NCI-H82 (cell line): ENCODE measurements around the gene CACHD1.
"Not testable (repeated sequence)": the region's sequence is repeated elsewhere in the genome, so short reads cannot be mapped to it uniquely, and the experiment has no call there.

Experiments used
- DNase-seq: peaks from one replicate; lab custom pipeline; 2025; lab: John Stamatoyannopoulos, UW

CACHD1 gene

DNA sequence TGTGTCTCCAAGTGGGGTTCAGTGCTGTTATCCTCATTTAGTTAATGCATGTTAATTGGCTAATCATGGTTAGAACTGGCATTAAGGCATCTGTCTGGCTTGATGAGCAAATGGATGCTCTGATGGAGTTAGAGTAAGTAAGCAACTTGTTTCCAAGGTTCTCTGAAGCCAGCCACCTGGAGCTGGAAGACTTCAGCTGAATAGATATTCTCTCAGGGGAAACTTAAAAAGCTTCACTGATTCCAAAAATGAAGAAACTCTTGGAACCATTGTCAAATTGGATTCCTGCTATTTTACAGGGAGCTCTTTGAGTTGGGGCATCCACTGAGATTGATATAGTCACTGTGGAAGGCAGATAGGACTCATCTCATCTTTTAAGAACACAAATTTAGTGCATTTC lies 118.9 kb downstream of the CACHD1 start:
- DNase-seq: peak; percentile 71

DNA sequence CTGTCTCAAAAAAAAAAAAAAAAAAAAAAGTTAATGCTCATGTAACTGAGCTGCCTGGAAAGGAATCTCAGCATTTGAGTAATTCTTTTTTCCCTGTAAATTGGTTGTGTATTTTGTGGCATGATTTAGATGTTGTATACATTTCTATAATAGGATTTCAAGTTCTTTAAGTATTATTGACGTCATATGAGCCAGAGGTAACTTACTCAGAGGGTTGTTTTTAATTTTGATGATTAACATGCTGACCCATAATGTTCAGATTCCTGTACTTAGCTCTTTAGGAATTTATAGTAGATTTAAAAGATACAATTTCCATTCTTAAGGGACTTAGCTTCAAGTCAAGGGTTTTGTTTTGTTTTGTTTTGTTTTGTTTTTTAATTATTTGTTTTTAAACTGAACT lies 120.4 kb downstream of the CACHD1 start:
- no peak for DNase-seq

DNA sequence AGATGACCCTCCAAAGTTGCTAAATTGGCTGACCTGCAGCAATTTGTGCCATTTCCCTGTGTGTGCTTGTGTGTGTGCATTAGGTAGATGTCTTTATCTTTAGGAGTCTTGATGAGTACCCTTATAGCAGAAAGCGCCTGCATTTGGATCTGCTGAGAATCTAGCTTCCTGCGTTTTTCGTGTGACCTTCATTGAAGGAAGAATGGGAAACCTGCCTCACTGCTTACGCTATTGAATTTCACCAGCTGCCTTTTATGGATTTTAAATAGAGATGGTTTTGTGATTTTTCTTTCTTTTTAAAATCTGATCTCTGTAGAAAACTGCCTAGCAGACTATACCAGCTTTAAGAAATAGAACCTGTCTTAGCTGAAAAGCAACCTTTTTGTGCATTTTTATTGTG lies 124.5 kb downstream of the CACHD1 start:
- DNase-seq: no peak

DNA sequence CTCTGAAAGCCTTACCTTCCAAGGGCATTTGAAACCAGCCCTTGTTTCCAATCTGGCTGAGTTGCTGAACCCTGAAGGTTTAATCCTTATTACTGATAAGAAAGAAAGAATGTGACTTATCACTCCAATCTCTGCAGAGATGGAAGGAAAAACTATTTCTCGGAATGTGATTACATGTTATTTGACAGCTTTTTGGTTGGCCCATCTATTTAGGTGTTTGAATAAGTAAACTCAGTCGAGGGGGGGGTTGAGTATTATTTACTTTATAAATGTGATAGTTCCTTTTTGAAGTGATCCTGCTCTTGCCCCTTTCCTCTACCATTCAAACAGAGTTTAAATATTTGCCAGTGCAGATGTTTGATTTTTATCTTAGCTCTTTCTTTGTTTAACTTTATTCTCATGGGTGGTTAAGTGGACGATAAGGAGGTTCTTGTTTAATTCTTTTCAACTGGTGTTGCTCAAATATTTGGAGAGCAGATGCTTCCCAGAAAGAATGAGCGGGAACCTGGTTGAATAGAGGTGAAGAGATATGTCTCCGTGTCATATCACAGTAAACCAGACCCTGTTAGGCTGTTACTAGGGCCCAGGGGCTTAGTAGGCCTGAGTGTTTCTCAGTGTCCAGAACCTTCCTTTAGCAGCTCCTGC lies 126.1 kb downstream of the CACHD1 start:
- peak; percentile 28 for DNase-seq

DNA sequence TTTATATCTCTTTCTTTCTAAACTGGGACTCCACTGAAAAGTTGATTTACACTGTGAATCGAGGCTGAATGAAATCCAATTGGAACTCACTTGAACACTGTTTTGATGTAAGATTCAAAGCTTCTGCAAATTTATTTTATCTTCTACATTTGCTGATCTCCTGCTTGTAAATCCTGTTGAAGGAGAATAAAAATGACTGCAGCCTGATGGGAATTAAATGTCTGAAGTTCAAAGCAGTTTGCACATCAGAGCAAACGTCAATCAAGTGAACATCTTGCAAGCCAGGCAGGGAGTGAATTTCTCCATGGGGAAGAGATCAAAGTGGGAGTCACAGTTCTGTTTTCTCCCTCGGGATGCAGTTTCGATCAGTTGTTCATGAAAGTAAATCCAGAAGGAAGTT lies 127.2 kb downstream of the CACHD1 start:
- DNase-seq: no peak

DNA sequence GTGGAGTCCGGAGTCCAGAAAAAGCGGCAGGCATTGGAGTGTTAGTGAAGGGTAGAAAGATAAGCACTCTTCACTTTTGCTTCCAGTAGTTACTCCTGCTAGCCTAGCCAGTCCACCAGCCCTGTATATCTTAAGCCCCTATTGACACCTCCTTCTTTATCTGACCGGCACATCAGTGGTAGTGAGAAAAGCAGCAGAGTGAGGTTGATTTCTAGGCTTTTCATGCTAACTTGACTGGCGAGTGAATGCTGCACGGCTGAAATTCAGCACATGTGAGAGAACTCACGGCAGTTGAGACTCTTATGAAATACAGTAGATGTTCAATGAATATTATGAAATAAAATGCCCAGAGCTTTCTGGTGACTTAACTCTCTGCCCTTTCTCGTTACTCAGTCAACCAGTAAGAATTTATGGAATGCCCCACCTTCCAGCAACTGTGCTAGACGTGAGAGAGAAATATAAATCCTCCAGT lies 128.2 kb downstream of the CACHD1 start:
- no peak for DNase-seq

DNA sequence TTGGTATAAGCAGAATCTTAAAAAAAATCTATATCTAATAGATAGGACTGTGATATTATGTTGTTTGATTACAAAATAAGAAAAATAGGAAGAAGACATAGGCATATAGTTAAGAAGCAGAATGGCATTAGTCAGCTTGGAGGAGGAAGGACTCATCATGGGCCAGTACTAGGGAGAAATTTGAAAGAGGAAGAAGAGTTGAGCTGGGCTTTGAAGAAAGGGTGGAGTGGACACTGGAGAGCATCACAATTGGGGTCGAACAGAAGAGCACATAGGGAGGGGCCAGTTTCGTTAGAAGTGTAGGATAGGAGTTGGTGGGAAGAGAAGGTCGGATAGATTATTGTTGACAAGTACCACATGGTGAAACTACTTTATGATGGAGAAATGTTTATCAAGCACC lies 129.3 kb downstream of the CACHD1 start:
- no peak for DNase-seq

DNA sequence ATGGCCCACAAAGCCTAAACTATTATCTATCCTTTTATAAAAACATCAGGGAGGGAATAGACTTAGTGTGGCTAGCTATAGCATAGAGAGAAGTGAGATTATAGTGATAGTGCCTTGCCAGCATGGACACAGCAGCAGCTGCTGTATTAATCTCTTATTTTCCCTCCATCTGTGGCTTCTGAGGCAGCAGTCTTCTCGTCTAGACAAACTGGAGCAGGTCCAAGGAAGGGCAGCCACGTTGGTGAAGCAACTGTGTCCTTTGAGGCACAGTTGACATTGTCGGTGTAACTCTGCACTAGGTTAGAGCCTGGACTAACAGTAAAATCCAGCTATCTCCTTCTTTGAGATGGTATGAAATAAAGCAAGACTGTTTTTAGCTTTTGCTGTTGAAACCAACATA lies 131.3 kb downstream of the CACHD1 start:
- DNase-seq: peak; percentile 84

DNA sequence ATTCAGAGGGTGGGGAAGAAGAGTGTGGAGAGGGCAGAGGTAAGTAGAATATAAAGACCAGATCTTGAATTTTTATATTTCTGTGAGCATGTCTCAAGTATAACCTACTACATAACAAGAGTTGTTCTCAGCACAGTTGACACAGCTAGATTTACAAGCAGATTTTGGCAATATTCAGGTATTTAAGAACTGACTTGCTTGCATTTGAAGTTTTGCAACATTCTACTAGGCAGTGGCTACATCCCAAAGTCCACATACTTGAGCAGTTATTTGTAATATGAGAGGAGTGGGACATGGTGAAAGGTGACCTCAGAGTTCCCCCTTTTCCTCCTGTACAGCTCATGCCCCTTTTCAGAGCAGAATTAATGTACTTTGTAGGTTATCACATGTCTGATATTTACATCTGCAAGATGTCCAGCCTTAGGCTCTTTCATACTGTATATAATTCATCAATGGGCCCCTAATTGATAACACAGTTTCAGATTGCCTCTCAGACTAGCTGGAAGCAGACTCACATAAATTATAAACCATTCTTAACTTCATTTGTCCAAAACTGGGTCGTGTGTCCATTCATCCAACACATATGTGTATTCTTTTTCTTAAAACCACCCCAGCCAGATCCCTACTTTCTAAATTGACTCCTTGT lies 138.2 kb downstream of the CACHD1 start:
- DNase-seq: no peak

DNA sequence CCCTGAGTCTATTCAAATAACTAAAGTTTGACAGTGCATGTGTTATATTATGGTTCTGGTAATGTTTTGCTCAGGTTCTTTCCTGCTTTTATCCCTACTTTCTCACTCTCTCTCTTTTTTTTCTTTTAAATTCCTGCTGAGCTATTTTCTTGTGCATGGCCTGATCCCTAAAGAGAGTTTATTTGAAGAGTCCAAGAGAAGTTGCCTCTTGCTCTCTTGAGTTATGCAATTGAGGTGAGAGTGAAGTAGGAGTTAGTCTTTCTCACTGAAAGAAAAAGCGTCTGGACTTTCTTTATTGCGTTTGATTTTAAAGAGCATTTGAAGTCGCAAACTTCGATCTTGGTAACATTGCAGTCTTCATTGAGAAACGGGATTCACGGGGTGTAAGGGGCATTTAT lies 138.7 kb downstream of the CACHD1 start:
- no peak for DNase-seq

DNA sequence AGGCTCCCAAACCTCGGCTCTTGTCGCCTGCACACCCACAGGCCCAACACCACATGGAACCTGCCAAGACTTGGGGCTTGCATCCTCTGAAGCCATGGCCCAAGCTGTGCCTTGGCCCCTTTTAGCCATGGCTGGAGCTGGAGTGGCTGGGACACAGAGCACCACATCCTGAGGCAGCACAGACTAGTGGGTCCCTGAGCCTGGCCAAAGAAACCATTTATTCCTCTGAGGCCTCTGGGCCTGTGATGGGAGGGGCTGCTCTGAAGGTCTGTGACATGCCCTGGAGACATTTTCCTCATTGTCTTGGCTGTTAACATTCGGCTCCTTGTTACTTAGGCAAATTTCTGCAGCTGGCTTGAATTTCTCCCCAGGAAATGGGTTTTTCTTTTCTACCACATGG lies 141.0 kb downstream of the CACHD1 start:
- DNase-seq: not testable (repeated sequence)

DNA sequence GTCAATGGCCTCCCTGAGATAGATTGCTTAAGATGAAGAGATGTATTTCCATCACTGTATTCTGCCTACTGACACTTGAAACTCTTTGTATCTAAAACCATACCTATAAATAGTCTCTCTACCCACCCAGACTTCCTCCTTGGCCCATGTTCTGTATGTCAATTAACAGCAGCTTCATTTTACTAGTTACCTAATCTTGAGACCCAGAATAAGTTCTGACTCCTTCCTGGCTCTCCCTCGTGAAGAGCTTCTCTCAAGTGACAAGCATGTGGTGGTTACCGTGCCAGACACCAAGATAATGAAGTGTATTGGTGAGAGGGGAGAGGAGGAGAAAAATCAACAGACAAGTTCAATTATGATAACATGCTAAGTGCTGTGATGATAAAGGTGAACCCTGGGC lies 146.1 kb downstream of the CACHD1 start:
- DNase-seq: no peak

DNA sequence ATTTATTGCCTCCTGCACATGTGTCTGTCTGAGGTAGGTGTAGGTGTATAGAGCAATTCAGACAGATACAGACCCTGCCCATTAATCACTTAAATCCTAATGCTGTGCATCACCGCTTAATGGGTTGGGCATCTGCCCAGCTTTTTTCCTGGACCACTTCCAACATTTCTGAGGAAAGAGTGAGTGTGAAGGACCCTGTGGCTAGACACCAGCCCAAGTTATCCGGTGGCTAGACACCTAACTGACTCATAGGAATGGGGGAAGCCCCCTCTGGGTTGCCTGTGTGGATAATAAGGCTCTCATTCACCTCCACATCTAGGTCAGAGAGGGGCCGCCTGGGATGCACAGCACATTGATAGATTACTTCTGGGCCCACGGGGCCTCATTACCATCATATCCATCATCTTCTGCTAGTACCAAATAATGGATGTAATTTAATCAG lies 153.8 kb downstream of the CACHD1 start:
- peak; percentile 96 for DNase-seq

DNA sequence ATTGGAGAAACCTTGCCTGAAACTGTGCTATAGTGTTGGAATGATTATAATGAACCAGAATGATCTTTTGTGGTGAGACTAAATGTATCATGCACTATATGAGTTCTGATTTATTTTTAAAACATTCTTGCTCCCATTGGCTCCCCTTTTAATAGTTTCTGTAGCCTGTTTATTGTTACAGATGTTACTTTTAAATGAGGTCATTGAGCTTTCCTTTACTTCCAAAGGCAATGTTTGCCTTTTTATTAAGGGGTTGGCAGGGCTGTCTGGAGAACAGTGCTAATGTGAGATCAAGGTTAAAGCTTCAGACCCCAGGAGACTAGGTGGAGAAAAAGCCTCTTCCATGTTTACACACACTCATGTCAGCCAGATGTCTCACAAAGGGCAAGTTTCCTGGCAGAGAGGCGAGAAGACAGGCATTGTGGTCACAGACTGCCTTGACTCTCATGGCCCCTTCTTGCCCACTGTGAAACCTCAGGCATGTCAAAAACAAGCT lies 154.3 kb downstream of the CACHD1 start:
- DNase-seq: peak; percentile 62

DNA sequence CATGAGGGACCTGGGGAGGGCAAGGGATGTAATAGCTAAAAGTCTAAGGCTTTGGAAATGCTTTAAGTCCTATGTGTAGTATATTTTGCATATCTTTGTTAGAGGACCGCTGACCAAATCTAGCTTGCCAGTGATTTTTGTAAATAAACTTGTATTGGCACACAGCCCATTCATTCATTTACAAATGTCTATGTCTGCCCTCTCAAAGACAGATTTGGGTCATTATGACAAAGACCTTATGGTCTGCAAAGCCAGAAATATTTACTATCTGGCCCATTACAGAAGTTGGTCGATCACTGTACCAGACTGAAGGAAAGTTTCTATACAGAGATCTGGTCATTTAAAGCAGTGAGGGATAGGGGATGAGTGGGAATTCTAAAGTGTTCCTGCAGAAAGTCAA lies 154.9 kb downstream of the CACHD1 start:
- no peak for DNase-seq

DNA sequence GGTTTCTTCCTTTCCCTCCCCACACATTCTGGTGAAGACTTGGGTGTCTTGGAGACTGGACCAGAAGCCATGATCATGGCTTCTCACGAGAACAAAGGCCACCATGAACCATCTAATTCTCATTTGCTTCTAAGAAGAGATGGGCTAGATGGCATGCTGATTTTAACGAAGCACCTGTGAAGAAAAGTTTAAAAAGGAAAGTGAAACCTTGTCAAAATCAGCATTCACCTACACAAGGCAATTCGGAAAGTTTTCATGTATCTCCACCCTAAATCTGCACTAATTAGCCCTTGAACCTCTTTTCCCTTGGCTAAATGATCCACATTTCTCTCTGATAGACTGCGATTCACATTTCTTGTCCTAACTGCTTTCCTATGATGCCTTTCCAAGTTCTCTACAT lies 160.7 kb downstream of the CACHD1 start:
- no peak for DNase-seq

DNA sequence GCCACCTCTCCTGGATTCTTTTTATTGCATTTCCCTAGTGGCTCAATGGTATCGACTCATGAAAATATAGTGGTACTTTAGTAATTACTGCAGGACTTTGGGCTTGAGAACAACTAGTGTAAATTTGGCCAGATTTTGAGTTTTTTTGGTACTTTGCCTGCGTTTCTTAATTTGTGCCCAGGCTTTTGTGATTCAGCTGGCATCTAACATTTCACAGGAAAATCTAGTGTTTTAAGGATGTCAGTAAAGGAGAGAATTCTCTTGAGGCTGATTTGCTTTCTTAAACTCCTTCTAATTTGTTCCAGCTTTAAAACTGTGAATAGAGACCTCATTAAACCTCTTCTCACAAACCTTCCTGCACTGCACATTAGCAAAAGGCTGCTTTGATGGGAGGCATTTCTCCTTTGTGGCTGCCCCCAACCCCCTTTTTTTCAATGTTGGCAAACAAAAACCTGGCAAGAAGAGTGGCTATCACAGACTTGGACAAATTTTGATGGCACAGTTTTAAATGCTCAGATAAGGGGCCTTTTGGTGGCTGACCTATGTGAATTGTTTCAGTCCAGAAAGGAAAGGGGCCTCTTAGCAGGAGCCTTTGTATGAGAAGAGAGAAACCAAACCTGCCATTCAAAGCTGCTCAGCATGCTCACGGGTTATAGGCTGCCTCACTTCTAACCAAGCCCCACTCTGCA lies 161.6 kb downstream of the CACHD1 start:
- no peak for DNase-seq

DNA sequence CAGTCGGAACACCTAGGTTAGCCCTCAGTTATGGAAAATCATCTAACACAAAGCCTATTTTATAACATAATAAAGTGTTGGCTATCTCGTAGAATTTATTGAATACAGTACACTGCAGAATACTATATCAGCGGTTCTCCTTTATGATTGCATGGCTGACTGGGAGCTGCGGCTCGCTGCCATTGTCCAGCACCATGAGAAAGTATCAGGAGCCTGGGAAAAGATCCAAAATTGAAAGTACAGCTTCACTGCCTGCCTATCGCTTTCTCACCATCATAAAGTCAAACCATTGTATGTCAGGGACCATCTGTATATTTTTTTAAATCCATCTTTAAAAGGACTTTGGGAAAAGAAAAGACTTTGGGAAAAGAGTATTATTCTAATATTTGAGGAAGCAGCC lies 163.0 kb downstream of the CACHD1 start:
- DNase-seq: no peak

DNA sequence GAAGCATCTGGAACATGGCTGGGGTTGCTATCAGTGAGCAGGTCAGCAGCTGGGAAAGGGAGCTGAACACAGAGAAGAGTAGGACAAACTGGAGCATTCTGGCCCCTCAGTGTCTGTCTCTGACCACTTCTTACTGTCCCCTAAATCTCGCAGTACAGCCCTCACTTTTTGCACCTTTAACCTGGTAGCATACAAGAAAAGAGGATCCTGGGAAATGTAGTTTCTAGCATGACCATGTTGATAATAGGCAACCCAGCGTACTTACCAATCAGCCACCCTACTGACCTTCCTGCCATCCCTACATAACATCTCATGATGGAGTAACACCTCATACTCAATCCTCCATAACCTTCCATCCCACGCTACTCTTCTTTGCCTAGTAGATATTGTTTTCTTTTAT lies 175.8 kb downstream of the CACHD1 start:
- DNase-seq: no peak

DNA sequence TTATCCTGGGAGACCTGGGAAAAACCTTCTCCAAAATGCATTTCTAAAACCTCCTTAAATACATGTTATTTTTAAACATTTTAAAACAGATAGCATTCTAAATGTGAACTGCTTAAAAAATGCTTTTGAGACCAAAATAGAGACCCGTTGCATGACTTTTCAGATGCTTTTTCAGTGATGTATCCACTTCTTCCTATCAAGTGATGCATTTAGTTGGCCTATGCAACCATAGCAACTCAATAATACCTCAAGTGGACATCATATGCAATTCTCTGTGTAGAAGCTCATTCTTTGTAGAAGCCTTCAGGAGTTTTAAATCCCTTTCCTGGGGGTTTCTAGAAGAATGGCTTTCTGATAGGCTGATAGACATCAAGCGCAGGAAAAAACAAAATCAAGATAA lies 180.5 kb downstream of the CACHD1 start:
- no peak for DNase-seq

DNA sequence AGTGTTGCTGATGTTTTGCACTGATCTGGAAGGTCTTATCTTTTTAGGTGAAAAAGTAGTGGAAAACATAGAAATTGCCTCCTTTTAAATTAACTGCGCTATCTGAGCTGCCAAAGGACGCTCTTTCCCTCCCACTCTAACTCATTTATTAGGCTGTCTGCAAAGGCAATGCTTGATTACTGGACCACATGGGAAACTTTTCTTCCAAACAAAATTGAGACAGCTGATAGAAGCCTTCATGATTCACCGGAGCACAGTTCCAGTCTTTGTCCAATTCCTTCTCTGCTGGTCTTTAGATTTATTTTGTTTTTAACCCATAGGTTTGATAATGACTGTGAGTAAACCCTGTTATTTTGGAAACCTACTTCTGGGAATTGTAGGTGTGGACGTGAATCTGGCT lies 181.9 kb downstream of the CACHD1 start:
- DNase-seq: no peak

DNA sequence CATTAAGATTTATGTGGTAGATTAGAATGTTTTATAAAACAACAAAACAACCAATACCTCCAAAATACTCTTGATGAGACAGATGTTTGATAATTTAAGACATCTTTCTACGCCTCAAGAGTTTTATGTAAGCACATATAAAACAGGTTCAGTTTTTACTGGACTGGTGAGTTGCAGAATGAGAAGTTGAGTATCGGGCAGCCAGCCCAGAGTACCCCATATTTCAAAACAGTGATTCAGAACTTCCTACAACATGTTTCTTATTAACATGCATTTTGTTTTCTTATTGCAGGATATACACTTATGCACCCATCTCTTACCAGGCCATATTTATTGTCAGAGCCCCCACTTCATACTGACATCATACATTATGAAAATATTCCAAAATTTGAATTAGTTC lies 183.5 kb downstream of the CACHD1 start:
- no peak for DNase-seq
